ENCODE results near the gene IL12A. TPM values are rescaled to one million over a fixed set of nuclear protein-coding genes. Genes with fewer than 3 reads are reported as not detected.

IL12A gene
- polyA plus RNA-seq, 1 donor (not counting 4 experiments of a cell fraction or from before 2014, with no cell fraction given): 0.54 TPM

DNA sequence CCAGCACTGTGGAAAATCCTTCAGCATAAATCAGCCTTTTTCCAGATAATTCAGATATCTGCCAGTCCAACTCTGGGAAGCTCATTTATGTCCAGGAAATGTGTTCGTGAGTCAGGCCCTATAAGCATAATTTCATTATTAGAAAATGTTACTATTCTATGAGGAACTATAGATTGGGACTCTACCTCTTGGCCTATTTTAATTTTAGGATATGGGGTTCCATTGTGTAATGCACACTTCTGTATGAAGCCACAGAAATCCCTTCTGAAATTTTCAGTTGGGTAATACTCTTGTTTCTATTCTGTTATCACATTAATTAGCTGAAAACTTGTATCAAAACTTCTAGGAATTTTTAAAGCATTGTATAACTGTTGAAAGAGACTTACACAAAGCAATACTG, 43.9 kb upstream of the IL12A start:
- FAIRE-seq (no peak), DNase-seq (ENCODE audit: low read depth, low spot score) (no peak)
- H3K9me1 ChIP-seq (ENCODE audit: control insufficient read depth, extremely low read depth, insufficient read depth, low read length): no peaks in the 10 kb centered on the region
- no peak overlapping the region for H3K27ac ChIP-seq (ENCODE audit: control insufficient read depth, insufficient read depth, low read length)
- dilution Hi-C loops (cut with MboI; ENCODE audit: extremely low pct_ligation_motif_present, low sequenced_read_pairs): no loop called here
- no peak for TF ChIP-seq EZH2 (IDR thresholded peaks at IDR 0.05; ENCODE audit: low read length)
- TF ChIP-seq, protein P1, sequence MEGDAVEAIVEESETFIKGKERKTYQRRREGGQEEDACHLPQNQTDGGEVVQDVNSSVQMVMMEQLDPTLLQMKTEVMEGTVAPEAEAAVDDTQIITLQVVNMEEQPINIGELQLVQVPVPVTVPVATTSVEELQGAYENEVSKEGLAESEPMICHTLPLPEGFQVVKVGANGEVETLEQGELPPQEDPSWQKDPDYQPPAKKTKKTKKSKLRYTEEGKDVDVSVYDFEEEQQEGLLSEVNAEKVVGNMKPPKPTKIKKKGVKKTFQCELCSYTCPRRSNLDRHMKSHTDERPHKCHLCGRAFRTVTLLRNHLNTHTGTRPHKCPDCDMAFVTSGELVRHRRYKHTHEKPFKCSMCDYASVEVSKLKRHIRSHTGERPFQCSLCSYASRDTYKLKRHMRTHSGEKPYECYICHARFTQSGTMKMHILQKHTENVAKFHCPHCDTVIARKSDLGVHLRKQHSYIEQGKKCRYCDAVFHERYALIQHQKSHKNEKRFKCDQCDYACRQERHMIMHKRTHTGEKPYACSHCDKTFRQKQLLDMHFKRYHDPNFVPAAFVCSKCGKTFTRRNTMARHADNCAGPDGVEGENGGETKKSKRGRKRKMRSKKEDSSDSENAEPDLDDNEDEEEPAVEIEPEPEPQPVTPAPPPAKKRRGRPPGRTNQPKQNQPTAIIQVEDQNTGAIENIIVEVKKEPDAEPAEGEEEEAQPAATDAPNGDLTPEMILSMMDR (optimal IDR thresholded peaks at IDR 0.05 in 1 of 3, IDR thresholded peaks at IDR 0.05 in 1 of 3, conservative IDR thresholded peaks at IDR 0.05 in 1 of 3; ENCODE audit: extremely low read depth in 1 of 3, insufficient read depth in 2 of 3, low read length in 3 of 3): no peak
- H3K9me3 ChIP-seq (ENCODE audit: control insufficient read depth, low read depth, low read length): no peaks in the 10 kb centered on the region
- H3K4me1 ChIP-seq (ENCODE audit: control insufficient read depth, extremely low read depth, insufficient read depth, low read length): peaks cover 6% of the 10 kb centered on the region
- no peak overlapping the region for H3K4me2 ChIP-seq (ENCODE audit: control insufficient read depth, extremely low read depth, insufficient read depth, low read depth, low read length)
- H3K79me2 ChIP-seq (ENCODE audit: control insufficient read depth, insufficient read depth, low read length): no peaks in the 10 kb centered on the region
- no peak overlapping the region for H3K9ac ChIP-seq (ENCODE audit: control insufficient read depth, extremely low read depth, insufficient read depth, low read length)
- no peaks in the 10 kb centered on the region for H3K36me3 ChIP-seq (ENCODE audit: control insufficient read depth in 2 of 2, extremely low read depth in 1 of 2, insufficient read depth in 2 of 2, low read length in 2 of 2)
- H3K27me3 ChIP-seq (ENCODE audit: control insufficient read depth, extremely low read depth, insufficient read depth, low read length): no peaks in the 10 kb centered on the region
- H3K4me3 ChIP-seq (ENCODE audit: control insufficient read depth in 2 of 3, extremely low read depth in 1 of 3, insufficient read depth in 2 of 3, low read depth in 1 of 3, low read length in 3 of 3): no peak overlapping the region
- H4K20me1 ChIP-seq (ENCODE audit: control insufficient read depth, extremely low read depth, insufficient read depth, low read length): no peaks in the 10 kb centered on the region
- no peak overlapping the region for H2AFZ ChIP-seq (ENCODE audit: control insufficient read depth, low read length)

GRCh38 chr3:159945930-159946329, 42.7 kb upstream of the IL12A start:
- no peak overlapping the region for H3K4me3 ChIP-seq (ENCODE audit: control insufficient read depth in 2 of 3, extremely low read depth in 1 of 3, insufficient read depth in 2 of 3, low read depth in 1 of 3, low read length in 3 of 3)
- TF ChIP-seq, protein P1 (optimal IDR thresholded peaks at IDR 0.05 in 1 of 3, IDR thresholded peaks at IDR 0.05 in 1 of 3, conservative IDR thresholded peaks at IDR 0.05 in 1 of 3; ENCODE audit: extremely low read depth in 1 of 3, insufficient read depth in 2 of 3, low read length in 3 of 3): no peak
- no peak for TF ChIP-seq EZH2 (IDR thresholded peaks at IDR 0.05; ENCODE audit: low read length)

More at GRCh38 chr3:159945930-159946329, 42.7 kb upstream of the IL12A start:
- no peak overlapping the region for H2AFZ ChIP-seq (ENCODE audit: control insufficient read depth, low read length)
- peaks cover 5% of the 10 kb centered on the region for H3K27me3 ChIP-seq (ENCODE audit: control insufficient read depth, extremely low read depth, insufficient read depth, low read length)
- FAIRE-seq (no peak), DNase-seq (ENCODE audit: low read depth, low spot score) (no peak)
- dilution Hi-C loops (cut with MboI; ENCODE audit: extremely low pct_ligation_motif_present, low sequenced_read_pairs): no loop called here
- H3K79me2 ChIP-seq (ENCODE audit: control insufficient read depth, insufficient read depth, low read length): no peaks in the 10 kb centered on the region
- no peak overlapping the region for H3K27ac ChIP-seq (ENCODE audit: control insufficient read depth, insufficient read depth, low read length)
- H3K4me2 ChIP-seq (ENCODE audit: control insufficient read depth, extremely low read depth, insufficient read depth, low read depth, low read length): no peak overlapping the region
- no peaks in the 10 kb centered on the region for H3K9me3 ChIP-seq (ENCODE audit: control insufficient read depth, low read depth, low read length)
- no peak overlapping the region for H3K9ac ChIP-seq (ENCODE audit: control insufficient read depth, extremely low read depth, insufficient read depth, low read length)
- no peaks in the 10 kb centered on the region for H4K20me1 ChIP-seq (ENCODE audit: control insufficient read depth, extremely low read depth, insufficient read depth, low read length)
- peaks cover 6% of the 10 kb centered on the region for H3K4me1 ChIP-seq (ENCODE audit: control insufficient read depth, extremely low read depth, insufficient read depth, low read length)
- no peaks in the 10 kb centered on the region for H3K36me3 ChIP-seq (ENCODE audit: control insufficient read depth in 2 of 2, extremely low read depth in 1 of 2, insufficient read depth in 2 of 2, low read length in 2 of 2)
- no peaks in the 10 kb centered on the region for H3K9me1 ChIP-seq (ENCODE audit: control insufficient read depth, extremely low read depth, insufficient read depth, low read length)
